GM18498 (cell line): ENCODE results near the gene KBTBD4.
"Not testable (repeated sequence)": the region's sequence is repeated elsewhere in the genome, so short reads cannot be mapped to it uniquely, and the experiment has no call there.

Experiments
- ATAC-seq: cut with Tn5 transposase; IDR thresholded peaks from one replicate; pipeline ENCODE4 v1.9.1; 2021; ENCODE audit warnings: mild to moderate bottlenecking, moderate library complexity; ENCODE audit not compliant: unreplicated experiment

The KBTBD4 gene

DNA sequence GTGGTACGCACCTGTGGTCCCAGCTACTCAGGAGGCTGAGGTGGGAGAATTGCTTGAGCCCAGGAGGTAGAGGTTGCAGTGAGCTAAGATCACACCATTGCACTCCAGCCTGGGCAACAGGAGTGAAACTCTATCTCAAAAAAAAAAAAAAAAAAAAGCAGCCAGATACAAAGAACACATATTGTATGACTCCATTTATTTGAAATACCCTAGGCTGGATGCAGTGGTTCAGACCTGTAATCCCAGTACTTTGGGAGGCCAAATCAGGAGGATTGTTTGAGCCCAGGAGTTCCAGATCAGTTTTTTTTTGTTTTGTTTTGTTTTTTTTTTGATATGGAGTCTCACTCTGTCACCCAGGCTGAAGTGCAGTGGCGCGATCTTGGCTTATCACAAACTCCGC lies 16.4 kb downstream of the KBTBD4 start:
- ATAC-seq, result not testable (repeated sequence)

DNA sequence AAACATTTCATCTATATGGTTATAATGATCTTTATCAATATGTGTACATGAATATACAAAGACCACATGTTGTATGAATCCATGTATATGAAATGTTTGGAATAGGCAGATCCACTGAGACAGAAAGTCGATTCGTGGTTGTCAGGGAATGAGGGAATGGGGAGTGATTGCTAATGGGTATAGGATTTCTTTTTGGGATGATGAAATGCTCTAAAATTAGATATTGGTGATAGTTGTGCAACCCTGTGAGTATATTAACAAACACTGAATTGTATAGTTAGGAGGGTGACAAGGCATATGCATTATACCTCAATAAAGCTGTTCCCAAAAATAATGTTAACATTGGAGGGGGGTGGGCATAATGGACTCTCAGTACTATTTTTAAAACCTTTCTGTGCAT lies 18.3 kb downstream of the KBTBD4 start:
- ATAC-seq, result no peak

DNA sequence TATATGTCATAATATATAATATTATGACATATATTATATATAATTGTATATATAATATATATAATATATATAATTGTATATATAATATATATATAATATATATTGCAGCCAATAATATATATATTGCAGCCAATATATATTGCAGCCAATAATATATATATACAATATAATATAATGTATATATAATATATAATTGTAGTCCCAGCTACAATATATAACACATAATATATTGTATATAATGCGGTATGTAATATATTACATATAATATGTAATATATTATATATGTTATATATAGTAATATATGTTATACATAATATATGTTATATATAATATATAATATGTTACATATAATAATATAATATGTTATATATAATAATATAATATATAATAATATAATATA lies 20.1 kb downstream of the KBTBD4 start:
- ATAC-seq, result no peak

DNA sequence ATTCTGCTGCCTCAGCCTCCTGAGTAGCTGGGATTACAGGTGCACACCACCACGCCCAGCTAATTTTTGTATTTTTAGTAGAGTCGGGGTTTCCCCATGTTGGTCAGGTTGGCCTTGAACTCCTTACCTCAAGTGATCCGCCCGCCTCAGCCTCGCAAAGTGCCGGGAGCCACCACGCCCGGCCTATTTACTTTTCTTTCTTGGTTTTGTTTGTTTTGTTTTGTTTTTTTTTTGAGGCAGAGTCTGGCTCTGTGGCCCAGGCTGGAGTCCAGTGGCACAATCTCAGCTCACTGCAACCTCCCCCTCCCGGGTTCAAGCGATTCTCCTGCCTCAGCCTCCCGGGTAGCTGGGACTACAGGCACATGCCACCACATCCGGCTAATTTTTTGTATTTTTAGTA lies 21.8 kb downstream of the KBTBD4 start:
- ATAC-seq, result not testable (repeated sequence)

DNA sequence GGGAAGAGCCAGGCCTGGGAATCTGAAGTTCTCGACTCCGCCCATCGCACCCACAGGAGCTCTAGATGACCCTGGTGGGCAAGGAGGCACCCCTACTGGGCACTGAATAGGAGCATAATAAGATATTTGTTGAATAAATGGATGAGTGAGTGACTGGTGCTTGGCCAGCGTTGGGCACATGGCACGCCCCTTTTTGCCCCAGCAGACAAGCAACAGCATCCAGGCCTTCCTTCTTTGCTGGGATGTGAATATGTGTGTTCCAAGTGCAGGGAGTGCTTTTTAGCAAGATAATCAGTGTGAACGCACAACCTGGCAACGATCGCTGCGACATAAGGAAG lies 25.4 kb downstream of the KBTBD4 start:
- peak; percentile 32 for ATAC-seq

DNA sequence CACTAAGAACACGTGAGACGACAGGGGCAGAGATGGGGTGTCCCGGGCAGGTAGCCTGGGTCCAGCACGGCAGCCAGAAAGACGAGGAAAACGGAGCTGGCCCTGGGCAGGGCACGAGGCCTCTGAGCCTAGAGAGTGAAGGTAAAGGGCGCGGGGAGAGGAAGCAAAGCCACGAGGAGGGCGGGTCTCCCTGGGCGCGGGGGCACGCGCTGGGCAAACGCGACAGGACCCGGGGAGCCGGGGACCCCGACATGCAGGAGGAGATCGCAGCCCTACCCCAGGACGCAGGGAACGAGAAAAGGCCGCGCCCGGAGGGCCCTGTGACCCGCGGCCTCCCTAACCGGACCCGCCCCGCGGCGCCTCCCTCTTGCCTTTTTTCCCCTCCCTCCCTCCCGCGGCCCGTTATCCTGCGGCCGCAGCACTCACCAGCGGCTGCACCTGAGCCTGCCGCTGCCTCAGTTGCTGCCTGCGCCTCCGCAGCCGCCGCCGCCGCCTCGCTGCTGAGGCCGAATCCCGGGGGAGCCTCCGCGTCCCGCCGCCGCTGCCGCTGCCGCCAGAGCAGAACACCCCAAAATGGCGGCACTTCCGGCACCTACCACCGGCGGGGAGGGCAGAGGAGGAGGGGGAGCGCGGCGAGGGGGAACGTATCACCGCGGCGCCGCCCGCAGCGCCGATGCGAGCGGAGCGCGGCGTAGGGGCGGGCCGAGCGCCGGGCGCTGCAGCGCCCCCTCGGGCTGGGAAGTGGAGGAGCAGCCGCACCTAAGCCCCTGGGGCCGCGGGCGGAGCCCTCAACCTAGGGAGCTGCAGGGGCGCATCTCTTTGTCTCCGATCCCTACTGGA lies 26.0 kb downstream of the KBTBD4 start, which contains the start of gene CELF1:
TSS of gene CELF1 (minus strand) at position 567 of the 840 bp plus-strand sequence. CDS start 53,609 bp downstream, outside the sequence.
- ATAC-seq, result peak; percentile 93

DNA sequence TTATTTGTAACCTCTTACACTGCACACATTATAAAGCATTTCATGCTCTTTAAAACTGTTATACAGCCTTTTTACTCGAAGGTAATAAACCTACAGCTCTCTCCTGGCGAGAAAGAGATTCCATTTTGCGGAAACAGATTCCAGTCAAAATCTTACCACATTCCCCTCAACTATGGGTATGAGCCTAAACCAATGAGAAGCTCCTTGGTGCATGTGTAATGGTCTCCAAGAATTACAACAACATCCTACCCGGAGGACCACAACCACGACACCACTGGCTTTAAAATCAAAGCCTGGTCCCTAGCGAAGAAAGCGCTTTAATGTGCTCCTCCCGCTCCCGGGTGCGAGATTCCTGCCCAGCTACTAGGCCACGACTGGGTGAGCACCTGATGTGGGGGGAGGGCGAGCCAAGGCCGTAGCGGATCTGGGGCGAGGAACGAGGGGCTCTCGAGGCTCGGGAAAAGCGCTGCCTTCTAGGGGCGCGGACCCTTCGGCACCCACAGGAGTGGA lies 26.7 kb downstream of the KBTBD4 start:
- peak; percentile 3 for ATAC-seq

DNA sequence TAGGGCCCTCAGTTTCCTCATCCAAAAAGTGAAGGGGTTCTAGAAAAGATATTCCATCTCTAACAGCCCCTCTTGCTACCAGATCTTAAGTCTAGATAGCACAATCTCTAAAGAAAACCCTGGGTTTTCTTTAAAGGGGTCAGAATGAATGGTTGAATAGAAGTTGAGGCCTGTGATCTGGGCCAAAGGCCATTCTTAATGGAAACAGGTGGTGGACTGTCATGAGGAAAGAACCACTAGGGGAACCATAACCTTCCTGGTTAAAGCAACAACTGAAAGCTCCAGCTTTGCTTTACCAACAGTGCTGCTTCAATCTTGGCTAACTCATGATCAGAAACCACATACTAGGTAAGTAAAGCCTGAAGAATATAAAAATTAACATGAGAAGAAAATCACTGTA lies 27.7 kb downstream of the KBTBD4 start:
- no peak for ATAC-seq

DNA sequence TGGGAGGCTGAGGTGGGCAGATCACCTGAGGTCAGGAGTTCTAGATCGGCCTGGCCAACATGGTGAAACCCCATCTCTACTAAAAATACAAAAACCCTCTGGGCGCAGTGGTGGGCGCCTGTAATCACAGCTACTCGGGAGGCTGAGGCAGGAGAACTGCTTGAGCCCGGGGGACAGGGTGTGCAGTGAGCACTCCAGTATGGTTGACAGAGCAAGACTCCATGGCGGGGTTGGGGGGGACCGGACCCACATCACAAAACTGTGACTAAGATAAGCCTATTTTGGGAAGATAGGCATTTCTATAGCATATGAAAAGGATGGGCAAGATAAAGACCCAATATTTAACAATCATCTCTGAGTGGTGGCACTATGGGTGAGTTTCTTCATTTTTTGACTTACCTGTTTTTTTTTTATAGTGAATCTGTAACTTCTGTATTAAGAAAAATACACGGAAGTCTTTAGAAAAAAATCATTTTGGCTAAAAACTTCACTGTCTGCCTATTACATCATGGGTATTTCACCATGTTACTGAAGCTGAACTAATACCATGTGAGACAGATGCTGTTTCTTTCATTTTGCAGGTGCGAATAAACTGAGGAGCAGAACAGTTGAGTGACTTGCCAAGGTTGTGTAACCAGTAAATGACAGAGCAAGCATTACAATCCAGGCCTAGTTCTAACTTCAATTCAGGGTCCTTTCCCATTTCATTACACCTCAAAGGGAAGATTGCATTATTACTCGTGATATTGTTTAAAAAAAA lies 28.3 kb downstream of the KBTBD4 start:
- ATAC-seq, result no peak

DNA sequence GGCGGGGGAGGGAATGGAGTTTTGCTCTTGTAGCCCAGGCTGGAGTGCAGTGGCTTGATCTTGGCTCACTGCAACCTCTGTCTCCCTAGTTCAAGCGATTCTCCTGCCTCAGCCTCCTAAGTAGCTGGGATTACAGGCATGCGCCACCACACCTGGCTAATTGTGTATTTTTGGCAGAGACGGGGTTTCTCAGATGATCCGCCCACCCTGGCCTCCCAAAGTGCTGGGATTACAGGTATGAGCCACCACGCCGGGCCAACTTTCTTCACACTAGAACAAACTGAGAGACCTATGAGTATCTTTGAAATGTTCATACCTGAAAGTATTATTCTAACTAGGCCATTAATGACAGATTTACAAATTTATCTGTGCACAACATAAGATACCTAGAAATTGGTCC lies 32.5 kb downstream of the KBTBD4 start:
- not testable (repeated sequence) for ATAC-seq

DNA sequence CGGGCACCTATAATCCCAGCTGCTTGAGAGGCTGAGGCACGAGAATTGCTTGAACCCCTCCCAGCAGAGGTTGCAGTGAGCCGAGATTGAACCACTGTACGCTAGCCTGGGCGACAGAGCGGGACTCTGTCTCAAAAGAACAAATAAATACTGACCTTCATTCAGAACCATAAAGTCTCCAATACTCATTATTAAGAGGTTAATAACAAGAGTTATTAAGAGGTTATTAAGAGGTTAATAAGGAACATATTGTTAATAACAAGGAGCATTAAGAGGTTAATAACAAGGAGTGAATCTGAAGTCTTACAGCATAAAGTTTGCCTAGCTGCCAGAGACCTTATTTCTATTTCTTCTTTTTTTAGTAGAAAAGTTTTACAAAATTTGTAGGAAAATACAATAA lies 33.5 kb downstream of the KBTBD4 start:
- no peak for ATAC-seq

DNA sequence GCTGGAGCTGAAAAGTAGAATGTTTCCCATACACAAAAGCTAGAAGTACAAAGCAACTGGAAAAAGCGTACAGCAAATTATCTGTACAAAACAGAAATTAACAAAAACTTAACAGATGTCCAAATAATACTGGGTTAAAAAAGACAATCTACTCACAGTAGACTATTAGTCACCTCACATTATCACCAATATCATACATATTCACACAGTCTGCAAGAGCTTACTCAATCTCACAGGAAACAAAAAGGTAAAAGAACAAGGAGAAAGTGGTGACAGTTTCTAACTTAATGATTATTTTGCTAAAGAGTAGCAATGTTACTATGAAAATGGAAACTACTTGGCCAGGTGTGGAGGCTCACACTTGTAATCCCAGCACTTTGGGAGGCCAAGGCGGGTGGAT lies 37.7 kb downstream of the KBTBD4 start:
- no peak for ATAC-seq

DNA sequence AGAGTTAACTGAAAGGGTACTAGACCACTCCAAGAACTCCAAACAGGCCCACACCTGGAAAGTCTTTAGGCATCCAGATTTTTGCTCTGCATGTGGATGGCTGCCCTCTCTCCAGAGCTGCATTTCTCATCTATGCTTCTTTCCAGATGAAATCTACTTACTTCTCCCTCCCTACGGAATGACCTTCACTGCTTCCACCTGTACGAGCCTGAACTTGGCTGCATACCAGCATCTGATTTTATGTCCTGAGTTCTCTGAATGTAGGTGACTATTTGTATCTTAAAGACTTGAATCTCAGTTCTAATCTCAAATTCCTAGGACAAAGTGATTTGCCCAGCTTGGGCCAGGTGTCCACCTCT lies 39.1 kb downstream of the KBTBD4 start:
- no peak for ATAC-seq

DNA sequence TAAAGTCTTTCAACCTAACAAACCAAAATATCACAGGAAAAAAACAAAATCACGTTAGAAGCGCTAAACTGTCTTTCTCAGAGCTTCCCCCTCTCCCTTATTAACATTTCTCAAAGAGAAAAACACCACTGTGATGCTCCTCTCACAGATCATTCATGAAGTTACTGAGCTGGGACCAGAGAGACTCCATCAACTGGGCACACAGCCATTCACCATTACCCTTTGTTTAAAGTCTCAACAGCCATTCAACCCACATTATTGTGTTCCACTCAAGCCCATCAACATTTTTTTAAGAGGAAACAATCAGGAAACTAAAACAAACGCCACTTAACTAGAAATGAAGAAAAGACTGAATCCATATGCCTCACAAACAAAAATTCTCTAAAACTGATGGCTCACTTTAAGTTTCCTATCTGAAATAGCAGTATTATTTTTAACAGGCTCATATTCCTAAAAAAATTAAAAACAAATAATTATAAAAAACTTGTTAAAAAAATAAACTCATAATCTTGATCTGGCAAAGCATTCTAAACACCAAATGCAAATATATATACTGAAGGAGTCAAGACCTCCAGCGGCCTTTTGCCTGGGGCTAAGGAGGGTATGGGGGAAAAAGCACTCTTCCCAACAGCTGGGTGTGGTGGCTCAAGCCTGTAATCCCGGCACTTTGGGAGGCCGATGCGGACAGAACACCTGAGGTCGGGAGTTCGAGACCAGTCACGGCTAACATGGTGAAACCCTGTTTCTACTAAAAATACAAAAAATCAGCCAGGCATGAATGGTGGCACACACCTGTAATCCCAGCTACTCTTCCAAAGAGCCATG lies 39.8 kb downstream of the KBTBD4 start:
- ATAC-seq, result no peak

DNA sequence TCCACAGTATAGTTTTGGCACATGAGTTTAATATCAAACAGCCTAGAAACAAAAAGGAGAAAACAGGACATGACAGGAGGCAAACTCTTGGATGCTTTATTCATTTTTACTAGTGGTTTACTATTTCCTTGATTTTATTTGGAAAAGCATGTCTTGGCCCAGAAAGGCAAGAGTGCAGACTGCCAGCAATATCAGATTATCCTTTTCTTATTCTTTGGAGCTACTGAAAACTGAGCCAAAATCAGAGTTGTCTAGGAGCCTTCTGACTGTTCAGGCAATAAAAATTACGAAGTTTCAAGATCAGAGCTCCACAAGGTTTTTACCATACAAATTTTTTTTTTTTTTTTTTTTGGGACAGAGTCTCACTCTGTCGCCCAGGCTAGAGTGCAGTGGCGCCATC lies 41.9 kb downstream of the KBTBD4 start:
- no peak for ATAC-seq

DNA sequence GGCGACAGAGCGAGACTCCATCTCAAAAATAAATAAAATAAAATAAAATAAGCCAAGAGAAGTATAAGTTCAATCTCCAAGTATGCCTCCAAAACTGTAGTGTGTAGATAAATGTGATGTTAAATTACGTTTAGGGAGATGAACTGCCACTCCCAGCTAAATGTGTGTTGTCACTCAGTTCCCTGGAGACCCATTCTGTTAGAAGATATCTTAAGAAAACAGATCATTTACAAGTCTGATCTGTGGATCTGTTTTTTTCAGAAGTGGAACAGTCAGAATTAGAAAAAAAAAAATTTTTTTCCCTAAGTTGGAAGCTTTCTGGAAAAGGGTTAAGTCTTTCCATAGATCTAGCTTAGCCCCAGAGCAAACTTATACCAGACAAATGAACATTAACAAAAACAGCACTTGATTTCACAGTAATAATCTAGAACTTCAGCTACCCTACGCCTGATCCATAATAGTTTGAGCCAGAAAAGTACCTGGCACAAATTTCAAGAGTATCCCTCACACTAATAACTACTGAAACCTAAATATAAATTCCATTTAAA lies 44.0 kb downstream of the KBTBD4 start:
- no peak for ATAC-seq

DNA sequence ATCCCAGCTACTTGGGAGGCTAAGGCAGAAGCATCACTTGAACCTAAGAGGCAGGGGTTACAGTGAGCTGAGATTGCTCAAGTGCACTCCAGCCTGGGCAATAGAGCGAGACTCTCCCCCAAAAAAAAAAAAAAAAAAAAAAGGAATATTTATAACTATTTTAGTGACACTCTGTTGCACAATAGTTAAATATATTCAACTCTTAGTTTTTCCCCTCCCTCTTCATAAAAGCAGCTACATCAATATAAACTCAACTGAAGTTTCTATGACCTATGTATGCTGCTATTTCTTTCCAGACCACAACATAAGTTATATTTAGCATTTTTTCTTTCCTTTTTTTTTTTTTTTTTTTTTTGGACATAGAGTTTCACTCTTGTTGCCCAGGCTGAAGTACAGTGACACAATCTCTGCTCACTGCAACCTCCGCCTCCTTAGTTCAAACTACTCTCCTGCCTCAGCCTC lies 45.0 kb downstream of the KBTBD4 start:
- no peak for ATAC-seq

DNA sequence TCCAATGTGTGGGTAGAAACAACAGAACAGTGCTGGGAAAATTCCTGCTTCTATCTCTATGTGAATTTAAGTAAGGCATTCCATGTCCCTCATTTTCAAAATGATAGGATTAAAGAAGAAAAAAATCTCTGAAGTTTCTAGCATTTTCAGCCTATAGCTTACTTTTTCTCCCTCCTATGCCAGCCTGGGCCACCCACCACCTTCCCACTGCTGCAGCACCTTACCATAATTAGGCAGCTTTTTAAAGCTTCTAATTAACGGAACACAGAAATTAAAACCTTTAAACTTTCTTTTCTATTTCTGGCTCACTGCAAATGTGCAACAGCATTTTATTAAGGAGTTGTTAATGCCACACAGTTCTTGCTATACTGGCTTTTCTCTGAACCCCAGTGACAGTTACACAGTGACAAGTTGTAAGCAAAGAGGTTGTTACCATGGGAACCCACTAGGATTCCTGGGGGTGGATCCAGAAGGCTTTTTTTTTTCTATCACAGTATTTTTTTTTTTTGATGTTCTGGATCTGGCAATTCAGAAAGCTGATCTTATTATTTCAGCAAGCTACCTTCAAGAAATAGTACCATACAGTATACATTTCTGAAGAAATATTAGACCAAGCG lies 46.1 kb downstream of the KBTBD4 start:
- ATAC-seq, result no peak

DNA sequence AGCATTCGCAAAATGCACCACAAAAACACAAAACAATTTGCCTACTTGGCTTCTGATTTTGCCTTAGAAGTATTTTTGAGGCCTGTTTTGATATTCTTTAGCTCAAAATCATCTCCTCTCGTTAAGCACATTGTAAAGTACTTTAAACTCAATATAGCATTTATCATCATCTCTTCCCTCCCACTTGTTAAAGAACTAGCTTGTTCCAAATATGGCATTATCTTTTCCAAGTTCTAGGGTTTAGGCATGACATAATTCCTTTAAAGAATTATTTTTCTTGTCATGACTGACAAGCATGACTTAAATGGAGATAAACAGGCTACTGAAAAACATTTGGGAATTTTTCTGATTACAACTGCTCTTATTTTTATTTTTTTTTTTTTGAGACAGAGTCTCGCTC lies 47.1 kb downstream of the KBTBD4 start:
- no peak for ATAC-seq

DNA sequence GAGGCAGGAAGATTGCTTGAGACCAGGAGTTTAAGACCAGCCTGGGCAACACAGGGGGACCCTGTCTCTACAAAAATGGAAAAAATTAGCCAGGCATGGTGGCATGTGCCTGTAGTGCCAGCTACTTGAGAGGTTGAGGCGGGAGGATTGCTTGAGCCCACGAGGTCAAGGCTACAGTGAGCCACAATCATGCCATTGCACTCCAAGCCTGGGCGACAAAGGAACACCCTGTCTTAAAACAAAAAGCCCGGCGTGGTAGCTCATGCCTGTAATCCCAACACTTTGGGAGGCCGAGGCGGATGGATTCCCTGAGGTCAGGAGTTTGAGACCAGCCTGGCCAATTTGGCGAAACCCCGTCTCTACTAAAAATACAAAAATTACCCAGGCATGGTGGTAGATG lies 48.0 kb downstream of the KBTBD4 start:
- not testable (repeated sequence) for ATAC-seq
